Measurements from ENCODE around the gene RHOF. TPM values are rescaled to one million over a fixed set of nuclear protein-coding genes. Genes with fewer than 3 reads are reported as not detected.
A peak's percentile ranks its signal among the peaks of the same experiment; 100 is the strongest.

RHOF gene
- total and polyA plus RNA-seq, 2 of the 13 experiments (the other 11 are each of a cell fraction or from before 2014, with no cell fraction given), result 14.6 to 32.2 TPM

DNA sequence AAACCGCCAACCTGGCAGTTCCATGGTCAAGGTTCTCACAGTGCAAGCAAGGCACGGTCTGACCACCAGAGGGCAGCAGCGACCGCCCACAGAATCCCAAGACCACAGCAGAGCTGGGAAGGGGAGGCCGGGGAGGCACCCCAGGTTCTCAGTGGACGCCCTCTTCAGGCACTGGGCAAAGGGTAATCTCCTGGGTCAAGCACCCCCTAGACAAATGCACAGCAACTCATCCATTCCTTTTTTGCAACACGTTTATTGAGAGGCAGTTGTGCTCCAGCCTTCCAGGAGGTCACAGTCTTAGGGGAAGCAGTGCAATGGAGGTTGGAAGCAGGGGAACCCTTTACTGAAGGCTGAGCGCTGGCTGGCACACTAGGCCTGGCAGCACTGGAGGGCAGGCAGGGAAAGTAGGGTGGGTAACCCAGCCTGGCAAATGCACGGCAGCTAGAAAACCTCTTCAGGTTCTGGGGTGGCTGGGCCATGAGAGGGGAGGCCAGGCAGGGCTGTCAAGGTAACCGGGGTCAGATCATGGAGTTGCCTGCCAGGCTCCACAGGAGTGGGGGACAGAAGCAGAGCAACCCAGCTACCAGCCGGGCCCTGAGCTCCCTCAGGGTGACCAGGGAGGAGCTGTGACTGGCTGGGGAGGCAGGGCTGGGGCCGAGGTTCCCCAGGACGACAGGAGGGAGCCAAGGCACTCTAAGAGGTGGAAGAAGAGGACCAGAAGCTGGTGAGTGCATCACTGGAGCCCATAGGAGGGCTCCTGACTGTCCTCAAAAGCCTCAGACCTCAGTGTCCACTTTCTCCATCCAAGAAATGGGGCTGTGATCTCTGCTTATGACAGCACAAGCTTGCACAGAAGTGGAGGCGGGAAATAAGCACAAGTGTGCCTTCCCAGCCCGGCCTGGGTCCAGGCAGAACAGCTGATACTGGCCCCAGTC is 1.8 kb upstream of the RHOF start (continued):
- no peak for TF ChIP-seq MEIS1 (CRISPR knock-in tag; IDR thresholded peaks at IDR 0.05; ENCODE audit: borderline replicate concordance)
- 0 out of 2 replicates have a peak, but pooled peaks have one; percentile 72 for TF ChIP-seq ZNF253 (CRISPR knock-in tag; IDR thresholded peaks at IDR 0.05; ENCODE audit: borderline replicate concordance)
- peak; percentile 5 for TF ChIP-seq SRSF1 (optimal IDR thresholded peaks at IDR 0.05; ENCODE audit: low read depth, low read length)
- peak; percentile 92 for TF ChIP-seq STAG1 (CRISPR knock-in tag; IDR thresholded peaks at IDR 0.05)
- no peak for TF ChIP-seq TCF7L2 (IDR thresholded peaks at IDR 0.05; ENCODE audit: low read depth, low read length)
- peak; percentile 52 for TF ChIP-seq RBM22 (optimal IDR thresholded peaks at IDR 0.05; ENCODE audit: low read length)
- TF ChIP-seq ZNF441 (CRISPR knock-in tag; IDR thresholded peaks at IDR 0.05; ENCODE audit: borderline replicate concordance), result no peak
- TF ChIP-seq RBM39 (IDR thresholded peaks at IDR 0.05; ENCODE audit: low read depth, low read length, poor library complexity, severe bottlenecking), result no peak
- TF ChIP-seq ARHGAP35 (CRISPR knock-in tag; IDR thresholded peaks at IDR 0.05; ENCODE audit: borderline replicate concordance), result no peak
- peak; percentile 46 for TF ChIP-seq BCL6 (CRISPR knock-in tag; IDR thresholded peaks at IDR 0.05)
- peak; percentile 21; the same call in 1 of the 2 replicates for TF ChIP-seq ZMAT3 (CRISPR knock-in tag; conservative IDR thresholded peaks at IDR 0.05)
- TF ChIP-seq ZNF468 (CRISPR knock-in tag; IDR thresholded peaks at IDR 0.05), result peak; percentile 82; the same call in 1 of the 2 replicates
- TF ChIP-seq POLR2AphosphoS5 (IDR thresholded peaks at IDR 0.05; ENCODE audit: low read depth, low read length), result peak; percentile 58
- peak; percentile 22; the same call in 1 of the 2 replicates for TF ChIP-seq ZNF547 (CRISPR knock-in tag; IDR thresholded peaks at IDR 0.05)
- 0 out of 2 replicates have a peak, but pooled peaks have one; percentile 37 for TF ChIP-seq GZF1 (CRISPR knock-in tag; IDR thresholded peaks at IDR 0.05)
- no peak for TF ChIP-seq PPARG (CRISPR knock-in tag; conservative IDR thresholded peaks at IDR 0.05)
- no peak for TF ChIP-seq NR3C1 (CRISPR knock-in tag; IDR thresholded peaks at IDR 0.05)
- peak; percentile 23; the same call in 1 of the 2 replicates for TF ChIP-seq FOSL2 (CRISPR knock-in tag; IDR thresholded peaks at IDR 0.05)
- TF ChIP-seq ZKSCAN5 (CRISPR knock-in tag; IDR thresholded peaks at IDR 0.05), result no peak
- TF ChIP-seq, protein P1, sequence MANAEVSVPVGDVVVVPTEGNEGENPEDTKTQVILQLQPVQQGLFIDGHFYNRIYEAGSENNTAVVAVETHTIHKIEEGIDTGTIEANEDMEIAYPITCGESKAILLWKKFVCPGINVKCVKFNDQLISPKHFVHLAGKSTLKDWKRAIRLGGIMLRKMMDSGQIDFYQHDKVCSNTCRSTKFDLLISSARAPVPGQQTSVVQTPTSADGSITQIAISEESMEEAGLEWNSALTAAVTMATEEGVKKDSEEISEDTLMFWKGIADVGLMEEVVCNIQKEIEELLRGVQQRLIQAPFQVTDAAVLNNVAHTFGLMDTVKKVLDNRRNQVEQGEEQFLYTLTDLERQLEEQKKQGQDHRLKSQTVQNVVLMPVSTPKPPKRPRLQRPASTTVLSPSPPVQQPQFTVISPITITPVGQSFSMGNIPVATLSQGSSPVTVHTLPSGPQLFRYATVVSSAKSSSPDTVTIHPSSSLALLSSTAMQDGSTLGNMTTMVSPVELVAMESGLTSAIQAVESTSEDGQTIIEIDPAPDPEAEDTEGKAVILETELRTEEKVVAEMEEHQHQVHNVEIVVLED (CRISPR knock-in tag; IDR thresholded peaks at IDR 0.05; ENCODE audit: borderline replicate concordance), result no peak
- no peak for TF ChIP-seq FOXA1 (IDR thresholded peaks at IDR 0.05)
- TF ChIP-seq FOXA1 (CRISPR knock-in tag; IDR thresholded peaks at IDR 0.05), result 0 out of 2 replicates have a peak, but pooled peaks have one; percentile 6
- TF ChIP-seq, protein P2, sequence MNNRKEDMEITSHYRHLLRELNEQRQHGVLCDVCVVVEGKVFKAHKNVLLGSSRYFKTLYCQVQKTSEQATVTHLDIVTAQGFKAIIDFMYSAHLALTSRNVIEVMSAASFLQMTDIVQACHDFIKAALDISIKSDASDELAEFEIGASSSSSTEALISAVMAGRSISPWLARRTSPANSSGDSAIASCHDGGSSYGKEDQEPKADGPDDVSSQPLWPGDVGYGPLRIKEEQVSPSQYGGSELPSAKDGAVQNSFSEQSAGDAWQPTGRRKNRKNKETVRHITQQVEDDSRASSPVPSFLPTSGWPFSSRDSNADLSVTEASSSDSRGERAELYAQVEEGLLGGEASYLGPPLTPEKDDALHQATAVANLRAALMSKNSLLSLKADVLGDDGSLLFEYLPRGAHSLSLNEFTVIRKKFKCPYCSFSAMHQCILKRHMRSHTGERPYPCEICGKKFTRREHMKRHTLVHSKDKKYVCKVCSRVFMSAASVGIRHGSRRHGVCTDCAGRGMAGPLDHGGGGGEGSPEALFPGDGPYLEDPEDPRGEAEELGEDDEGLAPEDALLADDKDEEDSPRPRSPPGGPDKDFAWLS (CRISPR knock-in tag; IDR thresholded peaks at IDR 0.05; ENCODE audit: borderline replicate concordance), result 0 out of 2 replicates have a peak, but pooled peaks have one; percentile 13
- no peak for TF ChIP-seq MTA1 (CRISPR knock-in tag; IDR thresholded peaks at IDR 0.05; ENCODE audit: borderline replicate concordance)
- peak; percentile 97 for TF ChIP-seq CTCF (CRISPR knock-in tag; IDR thresholded peaks at IDR 0.05)

Data from HepG2 (cell line).